SK-N-SH (cell line): ENCODE results near the gene RAI14. TPM values are rescaled to one million over a fixed set of nuclear protein-coding genes. Genes with fewer than 3 reads are reported as not detected.
A peak's percentile ranks its signal among the peaks of the same experiment; 100 is the strongest.

Experiments used
- CTCF ChIA-PET: fragments of 300-600, 350-600 bp; formaldehyde crosslinking; extraction: SDS; loops from one replicate; lab custom pipeline; 2021; lab: Yijun Ruan, JAX
- POLR2A ChIA-PET: fragments of 350-600 bp; sonication (Branson Sonifier 250); formaldehyde crosslinking; extraction: SDS; loops from one replicate; lab custom pipeline; 2020; ENCODE audit warnings: antibody characterized with exemption, inconsistent platforms; lab: Yijun Ruan, JAX
- DNase-seq: peaks from one replicate; pipeline ENCODE4 v3.0.0; 2012
- H2AFZ ChIP-seq: fragments of 200-600 bp; sonication (generic); 2 replicates; pipeline ENCODE4 v1.8.1; 2016; ENCODE audit warnings: antibody characterized with exemption, mild to moderate bottlenecking, low read depth
- H3F3A ChIP-seq: fragments of 200-600 bp; sonication (generic); replicated peaks from 2 replicates; pipeline ENCODE3; 2016; ENCODE audit warnings: antibody characterized with exemption, mild to moderate bottlenecking; ENCODE audit not compliant: insufficient read depth
- H3K27ac ChIP-seq, 2 experiments: fragments of 200-500 bp in 1 of 2; fragments of 200-600 bp in 1 of 2; sonication (Bioruptor generic) in 1 of 2; sonication (generic), shearing (Covaris generic) in 1 of 2; 2 replicates each; pipeline versions ENCODE4 v1.5.1 to v1.6.1; 2014 to 2016; ENCODE audit warnings: low read depth in 2 of 2, inconsistent platforms in 1 of 2, low read length in 1 of 2, mild to moderate bottlenecking in 1 of 2, mixed read lengths in 1 of 2
- H3K27me3 ChIP-seq: fragments of 200-600 bp; sonication (generic), shearing (Covaris generic); 2 replicates; pipeline ENCODE4 v1.6.1; 2016; ENCODE audit warnings: mixed run types; ENCODE audit not compliant: insufficient read depth
- H3K36me3 ChIP-seq, 2 experiments: fragments of 200-500 bp in 1 of 2; fragments of 200-600 bp in 1 of 2; sonication (Bioruptor generic) in 1 of 2; sonication (generic) in 1 of 2; replicated peaks in 1 of 2; 2 replicates each; pipeline versions ENCODE3 to v1.5.1; 2014 to 2016; ENCODE audit warnings: low read length in 1 of 2, mild to moderate bottlenecking in 1 of 2; ENCODE audit not compliant: insufficient read depth in 2 of 2, control insufficient read depth in 1 of 2
- H3K4me1 ChIP-seq, 2 experiments: fragments of 200-500 bp in 1 of 2; fragments of 200-600 bp in 1 of 2; sonication (Bioruptor generic) in 1 of 2; sonication (generic), shearing (Covaris generic) in 1 of 2; 2 replicates each; pipeline versions ENCODE4 v1.5.1 to v1.6.1; 2014 to 2016; ENCODE audit warnings: low read depth in 1 of 2, low read length in 1 of 2, mixed run types in 1 of 2; ENCODE audit not compliant: insufficient read depth in 2 of 2, control insufficient read depth in 1 of 2
- H3K4me2 ChIP-seq: fragments of 200-600 bp; sonication (generic), shearing (Covaris generic); 2 replicates; pipeline ENCODE4 v1.6.1; 2017; ENCODE audit warnings: mixed run types
- H3K4me3 ChIP-seq, 2 experiments: fragments of 200-500 bp in 1 of 2; fragments of 200-600 bp in 1 of 2; sonication (Bioruptor generic) in 1 of 2; sonication (generic), shearing (Covaris generic) in 1 of 2; 2 replicates each; pipeline versions ENCODE4 v1.5.1 to v1.8.1; 2014 to 2016; ENCODE audit warnings: low read depth in 2 of 2, inconsistent platforms in 1 of 2, low read length in 1 of 2, mild to moderate bottlenecking in 1 of 2, mixed read lengths in 1 of 2, moderate library complexity in 1 of 2
- H3K79me2 ChIP-seq: fragments of 200-600 bp; sonication (generic); 2 replicates; pipeline ENCODE4 v1.8.1; 2017; ENCODE audit warnings: mild to moderate bottlenecking; ENCODE audit not compliant: insufficient read depth
- H3K9ac ChIP-seq: fragments of 200-600 bp; sonication (generic); 2 replicates; pipeline ENCODE4 v1.6.1; 2017; ENCODE audit warnings: mixed run types
- H3K9me2 ChIP-seq: fragments of 200-600 bp; sonication (generic); 2 replicates; pipeline ENCODE4 v1.6.1; 2017; ENCODE audit warnings: mixed run types
- H3K9me3 ChIP-seq: fragments of 200-600 bp; sonication (generic); 2 replicates; pipeline ENCODE4 v1.6.1; 2017; ENCODE audit warnings: mixed run types, mild to moderate bottlenecking, moderate library complexity
- H4K20me1 ChIP-seq: fragments of 200-600 bp; sonication (generic); 2 replicates; pipeline ENCODE4 v1.6.1; 2017; ENCODE audit warnings: mild to moderate bottlenecking, mixed run types; ENCODE audit not compliant: insufficient read depth
- CHD2 ChIP-seq: fragments of 150-350 bp; IDR thresholded peaks from 2 replicates; pipeline ENCODE4 v1.6.1; 2018; ENCODE audit warnings: low read length; ENCODE audit not compliant: partially characterized antibody
- CTCF ChIP-seq: fragments of 200-600 bp; sonication (generic); IDR thresholded peaks from 2 replicates; pipeline ENCODE4 v1.6.1; 2017; ENCODE audit warnings: antibody characterized with exemption, mild to moderate bottlenecking, moderate library complexity
- ELF1 ChIP-seq: IDR thresholded peaks from 2 replicates; pipeline ENCODE4 v1.4.0; 2012
- EZH2phosphoT487 ChIP-seq: fragments of 200-600 bp; sonication (generic); IDR thresholded peaks from 2 replicates; pipeline ENCODE4 v1.6.1; 2017; ENCODE audit warnings: low read depth, mixed run types, mild to moderate bottlenecking, antibody characterized with exemption, moderate library complexity, borderline replicate concordance
- FOXJ3 ChIP-seq: sonication (generic); formaldehyde crosslinking; IDR thresholded peaks from 2 replicates; pipeline ENCODE4 v1.5.1; 2020; ENCODE audit warnings: mild to moderate bottlenecking, missing genetic modification reagents
- IRF3 ChIP-seq: fragments of 150-350 bp; IDR thresholded peaks from 2 replicates; pipeline ENCODE4 v1.6.1; 2016; ENCODE audit warnings: mild to moderate bottlenecking, low read depth, low read length
- JUND ChIP-seq: IDR thresholded peaks from 2 replicates; pipeline ENCODE4 v1.4.0; 2012
- MXI1 ChIP-seq: IDR thresholded peaks from 2 replicates; pipeline ENCODE4 v1.6.1; 2012; ENCODE audit warnings: mild to moderate bottlenecking, low read depth, low read length, improper control_type of control experiment
- NFIC ChIP-seq: IDR thresholded peaks from 2 replicates; pipeline ENCODE4 v1.4.0; 2012; ENCODE audit warnings: borderline replicate concordance
- POLR2AphosphoS5 ChIP-seq: IDR thresholded peaks from 2 replicates; pipeline ENCODE4 v1.6.1; 2012; ENCODE audit warnings: low read depth, low read length
- RFX5 ChIP-seq: IDR thresholded peaks from 2 replicates; pipeline ENCODE4 v1.6.1; 2012; ENCODE audit warnings: mild to moderate bottlenecking, improper control_type of control experiment, low read length
- RXRA ChIP-seq: IDR thresholded peaks from 2 replicates; pipeline ENCODE4 v1.4.0; 2012; ENCODE audit warnings: low read depth, mild to moderate bottlenecking, borderline replicate concordance
- SIN3A ChIP-seq: IDR thresholded peaks from 2 replicates; pipeline ENCODE4 v1.6.1; 2012; ENCODE audit warnings: low read depth, mild to moderate bottlenecking, low read length, moderate library complexity, borderline replicate concordance
- TEAD4 ChIP-seq: IDR thresholded peaks from 2 replicates; pipeline ENCODE4 v1.4.0; 2012; ENCODE audit warnings: mild to moderate bottlenecking, borderline replicate concordance; ENCODE audit not compliant: insufficient read depth
- YY1 ChIP-seq: IDR thresholded peaks from 2 replicates; pipeline ENCODE4 v1.4.0; 2012; ENCODE audit warnings: low read depth, mild to moderate bottlenecking
- WGBS: methylation state at CpG from one replicate; pipeline ENCODE4 v1.1.6; 2017; ENCODE audit warnings: low lambda C conversion rate; 5-methylcytosine and 5-hydroxymethylcytosine counted together
- polyA plus RNA-seq, 3 experiments: library from polyadenylated mRNA; depleted of rRNA; stranded (reverse); fragments of >200 nt; gene quantifications; 2 replicates each; pipeline ENCODE4 v1.2.3, GENCODE V29; 2012
- TF ChIP-seq, protein P1 (sequence below): IDR thresholded peaks from 2 replicates; pipeline ENCODE4 v1.4.0; 2012; ENCODE audit warnings: low read depth
- TF ChIP-seq, protein P2 (sequence below): IDR thresholded peaks from 2 replicates; pipeline ENCODE4 v1.4.0; 2012; ENCODE audit warnings: low read depth, borderline replicate concordance
- TF ChIP-seq, protein P3 (sequence below): fragments of 150-350 bp; IDR thresholded peaks from 2 replicates; pipeline ENCODE4 v1.6.1; 2017; ENCODE audit warnings: antibody characterized with exemption, low read length, low read depth, borderline replicate concordance

RAI14 gene
- polyA plus RNA-seq, 1 of the 3 experiments (the other 2 are of a cell fraction), result 53.2 TPM

DNA sequence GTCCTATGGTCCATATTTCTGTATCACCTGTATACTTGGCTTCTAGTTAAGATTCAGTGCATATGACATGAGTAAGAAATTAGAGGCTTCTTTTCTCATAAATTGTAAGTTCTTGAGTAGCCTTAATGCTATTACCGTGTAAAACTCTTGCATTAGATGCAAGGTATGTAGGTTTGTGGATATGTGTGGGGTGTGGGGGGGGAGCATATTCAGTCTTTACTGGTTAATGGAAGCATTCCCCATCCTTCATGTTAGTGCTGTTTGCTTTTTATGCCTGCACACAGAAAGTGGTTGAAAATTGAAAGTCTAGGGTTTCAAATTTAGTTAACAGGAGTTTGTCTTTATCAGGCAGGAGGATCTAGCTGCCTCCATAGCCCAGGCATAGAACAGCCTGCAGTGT is 16.1 kb downstream of the RAI14 start:
- ChIA-PET POLR2A (no interaction called here), CTCF (interaction anchor here (2.5 kb wide), 1 partner anchor 13 kb away, joined by 6 read pairs; no protein-coding TSS in a partner anchor)
- no peaks in the 10 kb centered on the region for H3K27me3 ChIP-seq
- H3K4me1 ChIP-seq, result peaks cover 0 to 29% of the 10 kb centered on the region in 2 experiments; a peak in 3 of 4 replicates
- no peaks in the 10 kb centered on the region for H3K9me3 ChIP-seq
- peak overlapping the region; percentile 18; the same call in 1 of the 2 replicates for H3K4me2 ChIP-seq
- peaks cover 96% of the 10 kb centered on the region for H3K79me2 ChIP-seq
- peak overlapping the region in 1 of 2 experiments; percentile 94; a peak in 2 of 4 replicates for H3K27ac ChIP-seq
- H3K9me2 ChIP-seq, result no peaks in the 10 kb centered on the region
- TF ChIP-seq ELF1 (no peak), JUND (no peak), NFIC (no peak), IRF3 (no peak), RXRA (no peak), FOXJ3 (no peak), CHD2 (no peak), CTCF (no peak)
- TF ChIP-seq, protein P1, sequence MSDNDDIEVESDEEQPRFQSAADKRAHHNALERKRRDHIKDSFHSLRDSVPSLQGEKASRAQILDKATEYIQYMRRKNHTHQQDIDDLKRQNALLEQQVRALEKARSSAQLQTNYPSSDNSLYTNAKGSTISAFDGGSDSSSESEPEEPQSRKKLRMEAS, result no peak
- H3K4me3 ChIP-seq, result no peak overlapping the region
- peaks cover 44% of the 10 kb centered on the region for H3F3A ChIP-seq
- no peak for DNase-seq
- 55% methylated on average over 1 of the region's 1 CpG for WGBS
- H3K36me3 ChIP-seq, result peaks cover 0 to 18% of the 10 kb centered on the region in 2 experiments
- H3K9ac ChIP-seq, result no peak overlapping the region
- H2AFZ ChIP-seq, result no peak overlapping the region
- peaks cover under 1% of the 10 kb centered on the region; the same call in 1 of the 2 replicates for H4K20me1 ChIP-seq

DNA sequence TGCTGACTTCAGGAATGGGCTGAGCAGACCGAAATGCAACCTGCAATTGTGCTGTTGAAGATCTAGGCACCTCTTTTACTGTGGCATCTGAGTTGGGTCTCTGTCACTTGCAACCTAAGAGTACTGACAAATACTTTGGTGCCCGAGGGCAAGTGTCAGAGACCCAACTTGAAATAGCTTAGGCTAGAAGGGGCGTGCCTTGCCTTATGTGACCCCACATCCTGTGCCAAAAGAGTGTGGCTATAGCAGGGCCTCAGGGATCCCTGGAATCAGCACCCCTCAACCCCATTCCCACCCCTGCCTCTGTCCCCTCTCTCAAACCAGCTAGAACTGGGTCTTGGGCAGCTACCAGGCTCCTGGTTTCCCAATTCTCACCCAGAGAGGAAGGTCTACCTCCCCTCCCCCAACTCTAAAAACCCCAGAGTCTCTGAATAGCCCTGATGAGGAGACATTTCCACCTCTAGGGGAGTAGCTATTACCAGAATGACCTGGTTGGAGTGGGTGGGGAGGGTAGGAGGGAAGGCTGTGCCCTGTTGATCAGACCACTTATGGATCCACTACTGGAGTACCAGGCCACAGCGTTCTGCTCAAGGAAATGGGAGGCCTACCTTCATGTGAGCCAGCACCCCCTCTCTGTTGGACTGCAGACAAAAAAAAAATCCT is 17.5 kb downstream of the RAI14 start:
- H3K9me3 ChIP-seq, result no peaks in the 10 kb centered on the region
- H3K79me2 ChIP-seq, result peaks cover 96% of the 10 kb centered on the region
- H3K9ac ChIP-seq, result peak overlapping the region; percentile 68
- ChIA-PET CTCF (interaction anchor here (2.5 kb wide), 1 partner anchor 12 kb away, joined by 6 read pairs; no protein-coding TSS in a partner anchor), POLR2A (no interaction called here)
- WGBS, result 71% methylated on average over 2 of the region's 4 CpGs
- no peaks in the 10 kb centered on the region for H3K27me3 ChIP-seq
- H3K4me2 ChIP-seq, result peak overlapping the region; percentile 72
- H3K4me1 ChIP-seq, result peaks cover 0 to 29% of the 10 kb centered on the region in 2 experiments; a peak in 3 of 4 replicates
- H3F3A ChIP-seq, result peaks cover 44% of the 10 kb centered on the region
- no peaks in the 10 kb centered on the region for H3K9me2 ChIP-seq
- peak overlapping the region; percentile 23 to 94; a peak in 3 of 4 replicates for H3K27ac ChIP-seq
- no peak for TF ChIP-seq CHD2
- no peak for TF ChIP-seq EZH2phosphoT487
- no peak for TF ChIP-seq YY1
- TF ChIP-seq, protein P2, sequence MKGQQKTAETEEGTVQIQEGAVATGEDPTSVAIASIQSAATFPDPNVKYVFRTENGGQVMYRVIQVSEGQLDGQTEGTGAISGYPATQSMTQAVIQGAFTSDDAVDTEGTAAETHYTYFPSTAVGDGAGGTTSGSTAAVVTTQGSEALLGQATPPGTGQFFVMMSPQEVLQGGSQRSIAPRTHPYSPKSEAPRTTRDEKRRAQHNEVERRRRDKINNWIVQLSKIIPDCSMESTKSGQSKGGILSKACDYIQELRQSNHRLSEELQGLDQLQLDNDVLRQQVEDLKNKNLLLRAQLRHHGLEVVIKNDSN, result no peak
- no peak for TF ChIP-seq RFX5
- TF ChIP-seq TEAD4, result no peak
- TF ChIP-seq SIN3A, result no peak
- no peak for TF ChIP-seq MXI1
- no peak for TF ChIP-seq ELF1
- TF ChIP-seq POLR2AphosphoS5, result no peak
- TF ChIP-seq, protein P3, sequence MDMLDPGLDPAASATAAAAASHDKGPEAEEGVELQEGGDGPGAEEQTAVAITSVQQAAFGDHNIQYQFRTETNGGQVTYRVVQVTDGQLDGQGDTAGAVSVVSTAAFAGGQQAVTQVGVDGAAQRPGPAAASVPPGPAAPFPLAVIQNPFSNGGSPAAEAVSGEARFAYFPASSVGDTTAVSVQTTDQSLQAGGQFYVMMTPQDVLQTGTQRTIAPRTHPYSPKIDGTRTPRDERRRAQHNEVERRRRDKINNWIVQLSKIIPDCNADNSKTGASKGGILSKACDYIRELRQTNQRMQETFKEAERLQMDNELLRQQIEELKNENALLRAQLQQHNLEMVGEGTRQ, result no peak
- no peak overlapping the region for H2AFZ ChIP-seq
- H3K4me3 ChIP-seq, result no peak overlapping the region
- peaks cover 12% of the 10 kb centered on the region for H4K20me1 ChIP-seq
- peaks cover 0 to 9% of the 10 kb centered on the region in 2 experiments for H3K36me3 ChIP-seq
- no peak for DNase-seq
